NCI-H1694 treated with DMSO at 0.1 percent for 48 hours (cell line): ENCODE measurements around the gene TRIM7.
A peak's percentile ranks its signal among the peaks of the same experiment; 100 is the strongest.
"Not testable (repeated sequence)": the region's sequence is repeated elsewhere in the genome, so short reads cannot be mapped to it uniquely, and the experiment has no call there.

ENCODE experiments used
- DNase-seq: peaks from one replicate; lab custom pipeline; 2025; lab: John Stamatoyannopoulos, UW

TRIM7 gene

DNA sequence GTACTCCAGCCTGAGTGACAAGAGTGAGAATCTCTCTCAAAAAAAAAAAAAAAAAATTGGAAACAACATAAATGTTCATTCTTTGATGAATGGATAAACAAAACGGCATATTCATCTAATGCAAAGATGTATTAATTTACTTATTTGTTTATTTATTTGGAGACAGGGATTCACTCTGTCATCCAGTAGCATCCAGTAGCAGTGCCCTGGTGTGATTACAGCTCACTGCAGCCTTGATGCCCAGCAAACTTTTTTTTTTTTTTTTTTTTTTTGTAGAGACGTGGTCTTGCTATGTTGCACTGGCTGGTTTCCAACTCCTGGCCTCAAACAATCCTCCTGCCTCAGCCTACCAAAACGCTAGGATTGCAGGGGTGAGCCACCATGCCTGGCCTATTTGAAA lies 33.2 kb downstream of the TRIM7 start:
- DNase-seq, result no peak

DNA sequence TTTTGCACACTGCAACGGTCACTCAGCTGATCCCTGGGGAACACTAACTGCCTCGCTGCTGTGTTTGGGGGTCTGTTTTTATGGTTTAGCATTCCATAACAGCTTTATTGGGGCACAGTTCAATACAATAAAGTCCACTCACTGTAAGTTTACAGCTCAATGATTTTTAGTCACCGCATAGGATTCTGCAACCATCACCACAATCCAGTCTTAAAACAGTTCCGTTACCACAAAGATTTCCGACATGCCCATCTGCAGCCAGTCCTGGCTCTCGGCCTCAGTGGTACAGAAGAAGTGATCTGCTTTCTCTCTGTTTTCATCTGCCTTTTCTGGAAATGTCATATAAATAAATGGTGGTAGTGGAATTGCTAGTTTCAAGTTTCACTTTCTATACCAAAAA lies 34.0 kb downstream of the TRIM7 start:
- DNase-seq, result no peak

DNA sequence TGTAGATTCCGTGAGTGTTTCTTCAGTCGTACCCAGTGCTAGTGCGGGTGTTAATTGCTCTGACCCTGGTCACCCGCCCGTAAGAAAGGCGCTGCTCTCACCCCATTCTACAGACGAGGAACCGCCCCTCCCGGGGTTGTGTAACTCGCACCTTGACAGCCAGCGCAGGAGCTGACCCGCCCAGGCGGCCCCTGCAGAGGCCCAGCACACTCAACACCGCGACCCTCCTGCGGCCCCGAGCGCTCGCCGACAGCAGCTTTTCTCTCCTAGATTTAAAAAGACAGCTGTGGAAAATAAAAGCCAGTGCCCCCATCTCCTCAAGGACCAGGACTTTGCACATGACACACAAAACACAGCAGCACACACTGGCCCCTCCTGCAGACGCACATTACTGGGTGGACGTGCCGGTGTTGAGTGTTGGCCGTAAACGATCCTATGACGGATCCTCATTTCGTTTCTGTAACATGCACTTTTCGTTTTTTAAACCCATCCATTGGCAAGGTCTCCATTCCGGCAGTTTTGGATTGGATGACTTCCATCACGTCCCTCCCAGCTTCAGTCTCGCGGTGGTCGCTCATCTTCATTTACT lies 34.7 kb downstream of the TRIM7 start:
- DNase-seq, result no peak

DNA sequence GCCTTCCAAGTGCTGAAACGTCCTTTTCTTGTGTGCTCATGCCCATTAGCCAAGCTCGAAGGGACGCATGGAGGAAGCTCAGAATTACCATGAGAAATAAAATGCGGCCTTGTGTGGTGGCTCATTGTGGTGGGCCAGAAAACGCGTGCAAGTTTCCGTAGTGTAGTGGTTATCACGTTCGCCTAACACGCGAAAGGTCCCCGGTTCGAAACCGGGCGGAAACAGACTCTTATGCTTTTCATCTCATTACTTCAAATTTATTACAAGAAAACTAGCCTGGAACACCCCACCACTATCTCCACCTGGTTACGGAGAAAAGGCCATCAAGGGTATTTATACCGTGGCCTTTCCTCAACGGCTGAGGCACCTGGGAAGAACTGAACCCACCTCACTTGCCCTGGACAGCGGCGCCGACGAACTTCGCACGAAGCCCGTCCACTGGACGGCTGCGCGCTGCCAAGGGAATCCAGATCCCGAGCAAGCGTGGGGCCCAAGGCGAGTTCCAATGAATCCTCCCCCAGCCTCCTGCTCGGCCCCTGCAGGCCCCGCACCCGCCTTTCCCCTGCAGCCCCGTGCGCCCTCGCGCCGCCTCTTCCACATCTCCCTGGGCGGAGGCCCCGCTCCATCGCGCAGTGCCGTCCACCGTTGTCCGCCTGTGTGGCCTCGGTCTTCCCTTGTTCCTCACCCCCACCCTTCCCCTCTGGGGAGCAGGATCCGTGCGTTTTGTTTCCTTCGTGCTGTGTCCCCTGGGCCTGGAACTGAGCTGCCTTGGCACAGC lies 35.3 kb downstream of the TRIM7 start:
- DNase-seq, result not testable (repeated sequence)

DNA sequence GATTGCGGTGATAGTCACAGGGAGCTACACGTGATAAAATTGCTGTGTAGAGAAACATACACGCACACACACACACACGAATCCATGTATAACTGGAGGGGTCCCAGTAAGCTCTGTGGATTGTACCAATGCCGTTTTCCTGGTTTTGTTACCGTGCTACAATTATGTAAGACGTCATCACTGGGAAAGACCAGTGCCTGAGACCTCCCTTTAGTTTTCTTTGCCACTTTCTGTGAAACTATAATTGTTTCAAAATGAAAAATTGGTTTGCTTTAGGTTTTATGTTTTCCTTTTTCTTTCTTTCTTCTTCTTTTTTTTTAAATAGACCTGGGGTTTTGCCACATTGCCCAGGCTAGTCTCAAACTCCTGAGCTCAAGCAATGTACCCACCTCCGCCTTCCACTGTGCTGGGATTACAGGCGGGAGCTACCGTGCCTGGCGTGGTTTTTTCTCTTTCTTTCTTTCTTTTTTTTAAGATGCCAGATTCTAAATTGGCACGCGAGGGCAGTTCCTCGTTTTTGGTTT lies 36.3 kb downstream of the TRIM7 start:
- no peak for DNase-seq

DNA sequence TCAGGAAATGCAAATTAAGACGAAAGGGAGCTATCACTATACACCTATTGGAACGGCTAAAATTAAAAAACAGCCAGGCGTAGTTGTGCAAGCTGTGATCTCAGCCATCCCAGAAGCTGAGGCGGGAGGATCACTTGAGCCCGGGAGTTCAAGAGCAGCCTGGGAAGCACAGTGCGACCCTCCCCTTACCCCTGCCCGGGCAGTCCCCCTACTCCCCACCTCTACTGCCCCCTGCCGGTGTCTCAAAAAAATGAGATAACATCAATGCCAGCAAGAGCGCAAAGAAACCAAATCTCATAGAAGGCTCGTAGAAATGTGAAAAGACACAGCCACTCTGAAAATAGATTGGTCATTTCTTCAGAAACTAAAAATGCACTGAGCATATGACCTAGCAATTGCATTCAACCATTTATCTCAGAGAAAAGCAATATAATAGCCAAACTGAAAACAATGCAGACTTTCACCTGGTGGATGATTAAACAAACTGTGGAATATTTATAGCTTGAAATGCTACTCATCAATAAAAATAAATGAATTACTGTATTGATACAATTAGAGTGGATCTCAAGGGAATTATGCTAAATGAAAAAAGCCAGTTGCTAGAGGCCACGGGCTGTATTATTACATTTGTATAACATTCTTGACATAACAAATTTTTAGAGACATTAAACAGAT lies 37.0 kb downstream of the TRIM7 start:
- peak; percentile 49 for DNase-seq

DNA sequence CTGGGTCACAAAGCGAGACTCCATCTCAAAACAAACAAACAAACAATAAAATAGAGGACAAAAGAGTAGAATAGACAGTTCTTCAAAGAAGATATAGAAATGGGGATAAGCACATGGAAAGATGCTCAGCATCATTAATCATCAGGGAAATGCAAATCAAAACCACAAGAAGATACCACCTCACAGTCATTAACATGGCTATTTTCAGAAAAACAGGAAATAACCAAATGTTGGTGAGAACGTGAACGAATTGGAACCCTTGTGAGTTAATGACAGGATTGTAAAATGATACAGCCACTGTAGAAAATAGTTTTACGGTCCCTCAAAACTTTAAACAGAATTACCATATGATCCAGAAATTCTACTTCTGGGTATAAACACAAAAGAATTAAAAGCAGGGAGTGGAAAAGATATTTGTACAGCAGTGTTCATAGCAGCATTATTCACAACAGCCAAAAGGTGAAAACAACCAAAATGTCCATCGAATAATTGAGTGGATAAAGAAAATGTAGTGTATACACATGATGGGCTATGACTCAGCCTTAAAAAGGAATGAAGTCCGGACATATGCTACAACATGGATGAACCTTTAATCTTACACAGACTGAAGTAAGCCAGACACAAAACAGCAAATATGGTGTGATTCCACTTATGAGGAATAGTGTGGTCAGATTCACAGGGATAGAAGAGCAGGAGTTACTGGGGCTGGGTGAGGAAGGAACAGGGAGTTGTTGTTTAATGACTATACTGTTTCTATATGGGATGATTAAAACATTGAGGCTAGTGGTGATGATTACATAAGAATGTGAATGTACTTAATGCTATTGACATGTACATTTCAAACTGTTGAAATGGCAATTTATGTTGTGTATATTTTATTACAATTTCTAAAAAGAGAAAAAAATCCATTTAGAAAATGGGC lies 37.9 kb downstream of the TRIM7 start:
- DNase-seq, result no peak

DNA sequence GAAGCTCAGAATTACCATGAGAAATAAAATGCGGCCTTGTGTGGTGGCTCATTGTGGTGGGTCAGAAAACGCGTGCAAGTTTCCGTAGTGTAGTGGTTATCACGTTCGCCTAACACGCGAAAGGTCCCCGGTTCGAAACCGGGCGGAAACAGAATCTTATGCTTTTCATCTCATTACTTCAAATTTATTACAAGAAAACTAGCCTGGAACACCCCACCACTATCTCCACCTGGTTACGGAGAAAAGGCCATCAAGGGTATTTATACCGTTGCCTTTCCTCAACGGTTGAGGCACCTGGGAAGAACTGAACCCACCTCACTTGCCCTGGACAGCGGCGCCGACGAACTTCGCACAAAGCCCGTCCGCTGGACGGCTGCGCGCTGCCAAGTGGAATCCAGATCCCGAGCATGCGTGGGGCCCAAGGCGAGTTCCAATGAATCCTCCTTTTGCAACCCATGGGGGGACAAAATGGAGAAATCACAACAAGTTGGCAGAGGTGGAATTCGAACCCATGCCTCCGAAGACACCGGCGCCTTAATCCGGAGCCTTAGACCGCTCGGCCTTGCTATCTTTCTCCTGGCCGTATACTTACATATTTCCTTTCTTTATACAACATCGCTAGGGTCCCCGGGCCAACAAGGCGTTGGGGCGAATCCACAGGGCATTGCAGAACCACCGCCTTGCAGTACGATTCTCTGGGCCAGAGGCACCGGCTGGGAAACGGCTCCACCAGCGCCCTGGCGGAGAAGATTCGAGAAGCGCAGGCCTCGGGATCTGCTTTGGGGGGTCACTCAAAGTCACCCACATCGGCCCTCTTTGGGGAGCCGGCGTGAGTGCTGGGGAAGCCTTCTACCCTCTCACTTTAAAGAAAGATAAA lies 40.7 kb downstream of the TRIM7 start:
- no peak for DNase-seq

DNA sequence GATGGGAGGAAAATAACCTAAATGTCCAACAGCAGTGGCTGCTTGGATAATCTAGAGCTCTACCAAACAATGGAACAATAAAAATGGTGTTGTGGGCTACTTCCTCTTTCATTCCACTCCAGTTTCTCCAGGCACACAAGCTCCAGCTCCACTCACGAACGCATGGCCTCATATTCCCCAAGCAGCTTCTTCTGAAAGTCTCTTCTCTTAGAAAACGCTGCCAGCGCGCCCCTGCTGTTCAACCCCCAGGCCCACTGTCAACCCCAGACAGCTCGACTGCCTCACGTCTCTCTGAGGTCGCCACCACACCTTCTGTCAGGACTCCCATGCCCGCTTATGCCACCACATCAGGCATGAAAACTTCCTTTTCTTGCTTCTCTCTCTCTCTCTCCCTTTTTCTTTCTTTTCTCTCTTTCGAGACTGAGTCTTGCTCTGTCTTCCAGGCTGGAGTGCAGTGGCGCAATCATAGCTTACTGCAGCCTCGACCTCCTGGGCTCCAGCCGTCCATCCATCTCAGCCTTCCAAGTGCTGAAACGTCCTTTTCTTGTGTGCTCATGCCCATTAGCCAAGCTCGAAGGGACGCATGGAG lies 41.4 kb downstream of the TRIM7 start:
- DNase-seq, result no peak

DNA sequence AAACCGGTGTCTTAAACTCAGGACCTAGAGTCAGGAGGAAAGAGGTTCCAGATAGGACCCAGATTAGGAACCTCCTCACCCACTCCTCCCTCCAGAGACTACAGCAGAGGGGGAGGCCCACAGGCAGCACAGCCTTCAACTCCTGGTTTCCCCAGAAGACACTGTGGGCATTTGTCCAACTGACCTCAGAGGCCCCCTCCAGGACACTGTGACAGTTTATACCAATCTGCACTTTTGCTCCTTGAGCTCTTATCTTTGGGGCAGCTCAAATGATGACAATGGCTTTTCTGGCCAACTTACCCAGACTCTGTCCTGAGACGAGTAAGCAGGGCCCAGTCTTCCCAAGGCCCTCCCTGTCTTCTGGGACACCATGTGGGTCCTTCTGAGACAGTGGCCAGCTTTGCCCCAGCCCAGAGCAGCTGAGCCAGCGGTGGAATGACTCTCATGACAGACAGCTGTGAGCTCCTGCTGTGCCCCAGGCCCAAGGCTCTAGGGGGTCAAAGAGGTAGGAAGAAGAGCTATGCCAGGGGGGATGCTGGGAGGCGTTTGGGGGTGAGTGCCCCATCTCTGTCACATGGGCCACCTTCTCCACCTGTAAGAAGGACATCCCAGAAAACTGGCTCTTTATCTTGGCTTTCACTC lies 43.3 kb downstream of the TRIM7 start:
- DNase-seq, result no peak

DNA sequence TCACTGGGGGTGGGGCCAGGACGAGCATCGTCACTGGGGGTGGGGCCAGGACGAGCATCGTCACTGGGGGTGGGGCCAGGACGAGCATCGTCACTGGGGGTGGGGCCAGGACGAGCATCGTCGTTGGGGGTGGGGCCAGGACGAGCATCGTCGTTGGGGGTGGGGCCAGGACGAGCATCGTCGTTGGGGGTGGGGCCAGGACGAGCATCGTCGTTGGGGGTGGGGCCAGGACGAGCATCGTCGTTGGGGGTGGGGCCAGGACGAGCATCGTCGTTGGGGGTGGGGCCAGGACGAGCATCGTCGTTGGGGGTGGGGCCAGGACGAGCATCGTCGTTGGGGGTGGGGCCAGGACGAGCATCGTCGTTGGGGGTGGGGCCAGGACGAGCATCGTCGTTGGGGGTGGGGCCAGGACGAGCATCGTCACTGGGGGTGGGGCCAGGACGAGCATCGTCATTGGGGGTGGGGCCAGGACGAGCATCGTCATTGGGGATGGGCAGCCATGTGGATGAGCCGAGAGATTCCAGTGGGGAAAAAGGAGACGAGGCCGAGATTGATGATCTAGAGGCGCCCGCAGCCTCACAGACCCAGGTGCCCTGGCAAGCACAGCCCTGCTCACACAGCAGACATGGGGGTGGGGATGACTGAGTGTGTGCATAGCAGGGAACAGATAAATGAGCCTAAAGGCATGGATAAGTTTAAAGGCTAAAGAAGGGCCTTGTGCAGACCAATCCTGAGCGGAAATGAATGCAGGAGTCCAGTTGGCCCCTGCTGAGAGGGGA lies 44.1 kb downstream of the TRIM7 start:
- not testable (repeated sequence) for DNase-seq

DNA sequence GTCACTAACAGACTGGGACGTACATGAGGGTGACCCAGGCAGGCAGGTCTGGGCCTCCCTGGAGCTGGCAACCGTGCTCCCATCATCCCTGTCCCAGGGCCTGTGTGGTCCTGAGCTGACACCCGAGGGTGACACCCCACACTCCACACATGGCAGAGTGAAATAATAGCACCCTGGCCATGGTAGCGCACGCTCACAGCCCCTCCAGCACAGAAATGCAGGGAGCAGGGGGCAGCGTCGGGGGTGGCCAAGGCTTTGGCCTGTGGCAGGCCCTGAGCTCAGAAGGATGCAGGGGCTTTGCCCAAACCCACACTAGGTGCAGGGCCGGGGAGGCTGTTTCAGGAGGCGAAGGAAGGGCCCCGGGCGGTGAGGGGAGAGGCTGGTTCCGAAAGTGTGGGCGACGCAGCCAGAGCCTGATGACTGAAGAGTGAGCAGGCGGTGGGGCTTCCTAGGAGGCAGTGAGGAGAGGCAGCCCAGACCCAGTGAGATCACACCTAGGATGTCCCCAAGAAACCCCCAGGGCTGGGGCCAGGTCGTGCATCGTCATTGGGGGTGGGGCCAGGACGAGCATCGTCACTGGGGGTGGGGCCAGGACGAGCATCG lies 44.7 kb downstream of the TRIM7 start:
- no peak for DNase-seq

DNA sequence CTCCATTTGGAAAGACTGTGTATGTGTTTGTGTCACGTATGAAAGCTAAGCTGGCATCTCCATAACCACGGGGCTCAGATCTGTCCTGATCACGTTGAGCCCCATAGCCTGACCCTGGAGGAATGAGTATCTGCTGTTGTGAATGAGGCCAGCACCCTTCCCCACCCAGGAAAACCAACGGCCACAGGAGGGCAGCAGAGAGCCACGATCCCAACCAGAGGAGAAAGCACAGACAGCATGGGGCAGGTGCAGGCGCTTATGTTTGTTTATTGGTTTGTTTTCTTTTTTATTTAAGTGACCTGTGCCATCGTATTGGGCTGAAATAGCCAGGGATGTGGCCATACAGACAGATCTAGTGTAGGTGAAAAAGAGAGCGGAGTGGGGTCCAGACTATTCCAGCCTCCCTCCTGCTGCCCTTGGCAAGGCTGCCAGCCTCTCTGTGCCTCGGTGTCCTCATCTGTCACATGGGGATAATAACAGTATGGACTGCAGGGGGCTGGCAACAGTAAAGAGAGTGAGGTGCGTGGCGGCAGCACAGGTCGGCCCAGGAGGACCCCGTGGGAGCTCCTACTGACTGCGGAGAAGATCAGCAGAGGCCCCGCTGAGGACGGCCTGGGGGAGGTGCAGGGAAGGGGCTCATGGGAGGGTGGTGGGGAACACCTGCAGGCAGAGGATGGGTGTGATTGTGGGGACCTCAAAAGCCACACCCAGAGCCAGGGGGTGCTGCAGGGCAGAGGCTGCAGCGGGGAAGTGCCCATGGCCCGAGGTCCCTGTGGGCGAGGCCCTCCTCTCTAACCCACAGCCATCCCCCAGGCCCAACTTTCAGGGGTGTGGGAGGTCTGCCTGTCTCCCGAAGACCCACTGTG lies 45.5 kb downstream of the TRIM7 start:
- DNase-seq, result peak; percentile 59

DNA sequence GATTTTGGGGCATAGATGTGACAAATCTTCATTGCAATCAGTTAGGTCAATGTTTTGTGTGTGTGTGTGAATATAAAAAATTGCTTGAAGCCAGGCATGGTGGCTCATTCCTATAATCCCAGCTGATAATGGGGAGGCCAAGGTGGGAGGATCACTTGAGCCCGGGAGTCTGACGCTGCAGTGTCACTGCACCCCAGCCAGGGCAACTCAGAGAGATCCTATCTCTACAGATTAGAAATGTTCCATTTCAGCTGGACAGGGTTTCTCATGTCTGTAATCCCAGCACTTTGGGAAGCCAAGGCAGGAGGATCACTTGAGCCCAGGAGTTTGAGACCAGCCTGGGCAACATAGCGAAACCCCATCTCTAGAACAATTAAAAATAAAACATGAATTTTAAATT lies 46.1 kb downstream of the TRIM7 start:
- DNase-seq, result no peak

DNA sequence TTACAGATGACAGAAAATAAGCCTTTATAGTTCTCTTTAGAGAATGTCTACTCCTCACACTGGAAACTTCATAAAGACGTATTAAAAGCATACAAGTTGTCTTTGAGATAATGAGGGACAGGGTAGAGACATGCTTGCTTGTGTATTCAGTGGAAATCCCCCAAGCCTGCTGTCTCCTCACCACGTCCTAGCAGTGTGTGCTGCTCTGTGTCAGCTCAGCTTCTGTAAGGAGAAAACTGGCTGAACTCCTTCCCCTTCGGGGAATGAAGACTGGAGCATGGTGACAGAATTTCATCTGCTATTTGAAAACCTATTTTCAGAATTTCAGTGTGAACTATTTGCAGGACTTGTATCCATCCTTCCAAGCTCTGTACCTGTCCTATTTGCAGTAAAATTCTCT lies 48.2 kb downstream of the TRIM7 start:
- DNase-seq, result no peak

DNA sequence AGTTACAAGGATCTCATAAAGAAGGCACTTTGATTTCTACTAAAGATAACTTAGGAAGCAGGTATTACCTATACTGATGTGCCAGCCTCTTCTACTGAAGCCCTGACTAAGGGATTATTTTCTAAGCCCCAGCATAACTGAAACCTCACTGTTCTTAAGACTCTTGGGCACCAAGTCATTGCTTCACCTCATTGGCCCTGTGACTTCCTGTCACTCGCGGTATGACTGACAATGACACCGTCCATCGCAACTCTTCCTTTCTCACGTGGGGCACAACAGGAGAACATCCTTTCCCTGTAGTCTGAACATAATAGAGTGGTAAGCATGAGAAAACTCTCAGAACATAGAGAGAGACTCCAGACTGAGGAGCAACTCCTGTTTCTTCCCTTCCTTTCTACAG lies 51.2 kb downstream of the TRIM7 start:
- no peak for DNase-seq

DNA sequence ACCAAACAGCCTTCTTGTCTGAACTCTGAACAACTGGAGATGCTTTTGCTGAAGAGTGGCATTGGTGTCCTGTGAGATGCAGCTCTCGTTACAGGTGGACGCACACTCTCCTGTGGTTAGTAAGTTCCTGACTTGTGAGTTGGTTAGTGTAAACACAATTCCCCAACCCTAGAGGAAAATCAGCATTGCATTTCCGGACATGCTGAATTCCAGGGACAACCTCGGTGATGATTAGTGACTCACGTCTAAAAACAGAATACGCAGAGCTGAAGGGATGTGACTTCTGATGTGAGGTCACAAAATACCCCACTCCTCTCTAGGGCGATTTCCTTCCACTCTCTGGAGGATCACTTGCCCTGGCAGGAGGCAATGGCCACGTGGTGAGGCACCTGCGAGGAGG lies 52.6 kb downstream of the TRIM7 start:
- no peak for DNase-seq

DNA sequence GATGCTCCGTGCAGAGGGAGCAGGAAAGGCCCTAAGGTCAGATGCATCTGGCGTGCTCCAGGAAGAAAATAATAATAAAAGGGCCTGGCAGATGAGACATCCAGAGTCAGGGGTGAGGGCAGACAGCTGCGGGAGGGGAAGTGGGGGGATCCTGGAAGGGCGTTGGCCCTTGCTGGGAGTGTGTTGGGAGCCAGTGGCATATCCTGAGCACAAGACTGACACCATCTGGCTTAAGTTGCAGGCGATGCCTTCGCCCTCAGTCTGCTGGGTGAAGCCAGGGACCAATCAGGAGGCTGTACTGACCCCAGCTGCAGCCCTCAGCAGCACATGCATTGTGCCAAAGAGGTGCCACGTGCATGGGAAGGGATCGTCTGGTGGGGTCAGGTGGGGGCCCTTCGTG lies 53.9 kb downstream of the TRIM7 start:
- peak; percentile 9 for DNase-seq
